Measurements from ENCODE around the gene RPEL1.
"Not testable (repeated sequence)": the region's sequence is repeated elsewhere in the genome, so short reads cannot be mapped to it uniquely, and the experiment has no call there.

RPEL1 gene

DNA sequence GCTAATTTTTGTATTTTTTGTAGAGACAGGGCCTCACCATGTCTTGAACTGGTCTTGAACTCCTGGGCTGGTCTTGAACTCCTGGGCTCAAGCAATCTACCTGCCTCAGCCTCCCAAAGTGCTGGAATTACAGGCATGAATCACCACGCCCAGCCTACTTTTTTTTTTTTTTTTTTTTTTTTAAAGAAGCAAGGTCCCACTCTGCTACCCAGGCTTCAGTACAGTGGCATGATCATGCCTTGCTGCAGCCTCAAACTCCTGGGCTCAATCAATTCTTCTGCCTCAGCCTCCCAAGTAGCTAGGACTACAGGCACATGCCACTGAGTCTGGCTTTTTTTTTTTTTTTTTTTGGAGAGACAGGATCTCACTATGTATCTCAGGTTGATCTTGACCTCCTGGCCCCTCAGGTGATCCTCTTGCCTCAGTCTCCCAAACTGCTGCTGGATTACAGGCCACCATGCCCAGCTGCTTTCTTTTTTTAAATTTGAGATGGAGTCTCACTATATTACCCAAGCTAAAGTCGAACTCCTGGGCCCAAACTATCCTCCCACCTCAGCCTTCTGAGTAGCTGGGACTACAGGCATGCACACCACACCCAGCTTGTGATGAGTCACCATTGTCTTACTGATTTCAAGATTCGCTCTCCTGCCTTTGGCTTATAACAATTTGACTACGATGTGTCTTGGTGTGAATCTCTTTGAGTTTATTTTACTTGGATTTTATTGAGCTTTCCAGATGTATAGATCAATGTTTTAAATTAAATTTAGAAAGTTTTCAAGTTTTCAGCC lies 9.0 kb downstream of the RPEL1 start:
- no peak overlapping the region for H3K27ac ChIP-seq
- DNase-seq (ENCODE audit: low spot score), result peak; percentile 54
- TF ChIP-seq, protein P1, sequence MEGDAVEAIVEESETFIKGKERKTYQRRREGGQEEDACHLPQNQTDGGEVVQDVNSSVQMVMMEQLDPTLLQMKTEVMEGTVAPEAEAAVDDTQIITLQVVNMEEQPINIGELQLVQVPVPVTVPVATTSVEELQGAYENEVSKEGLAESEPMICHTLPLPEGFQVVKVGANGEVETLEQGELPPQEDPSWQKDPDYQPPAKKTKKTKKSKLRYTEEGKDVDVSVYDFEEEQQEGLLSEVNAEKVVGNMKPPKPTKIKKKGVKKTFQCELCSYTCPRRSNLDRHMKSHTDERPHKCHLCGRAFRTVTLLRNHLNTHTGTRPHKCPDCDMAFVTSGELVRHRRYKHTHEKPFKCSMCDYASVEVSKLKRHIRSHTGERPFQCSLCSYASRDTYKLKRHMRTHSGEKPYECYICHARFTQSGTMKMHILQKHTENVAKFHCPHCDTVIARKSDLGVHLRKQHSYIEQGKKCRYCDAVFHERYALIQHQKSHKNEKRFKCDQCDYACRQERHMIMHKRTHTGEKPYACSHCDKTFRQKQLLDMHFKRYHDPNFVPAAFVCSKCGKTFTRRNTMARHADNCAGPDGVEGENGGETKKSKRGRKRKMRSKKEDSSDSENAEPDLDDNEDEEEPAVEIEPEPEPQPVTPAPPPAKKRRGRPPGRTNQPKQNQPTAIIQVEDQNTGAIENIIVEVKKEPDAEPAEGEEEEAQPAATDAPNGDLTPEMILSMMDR (conservative IDR thresholded peaks at IDR 0.05; ENCODE audit: low read depth), result no peak
- ChIA-PET CTCF (interaction anchor here (0.6 to 0.7 kb wide), 2 partner anchors 58 to 130 kb away, joined by 3 to 4 read pairs; no protein-coding TSS in a partner anchor), POLR2A (ENCODE audit: low non-redundant PET) (interaction anchor here (0.7 kb wide), 1 partner anchor 13 kb away, joined by 7 read pairs; no protein-coding TSS in a partner anchor)

DNA sequence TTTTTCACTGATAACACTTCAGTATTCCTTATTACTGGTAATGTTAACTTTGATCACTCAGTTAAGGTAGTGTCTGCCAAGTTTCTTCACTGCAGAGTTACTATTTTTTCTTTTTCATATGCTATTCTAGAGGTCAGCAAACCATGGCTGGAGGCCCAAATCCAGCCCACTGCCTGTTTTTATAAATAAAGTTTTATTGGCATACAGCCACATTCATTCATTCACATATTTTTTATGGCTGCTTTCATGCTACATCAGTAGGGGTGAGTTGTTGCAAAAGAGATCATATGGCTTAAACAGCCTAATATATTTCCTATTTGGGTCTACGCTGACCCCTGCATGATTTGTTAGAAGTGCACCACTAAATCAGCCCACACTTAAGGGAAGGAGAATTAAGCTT lies 10.9 kb downstream of the RPEL1 start:
- DNase-seq (ENCODE audit: low spot score), result no peak
- POLR2A ChIA-PET (ENCODE audit: low non-redundant PET), result no interaction called here
- no peak overlapping the region for H3K27ac ChIP-seq
- TF ChIP-seq, protein P1 (conservative IDR thresholded peaks at IDR 0.05; ENCODE audit: low read depth), result no peak
- CTCF ChIA-PET, result interaction anchor here (0.6 to 0.7 kb wide), 2 partner anchors 77 to 1891 kb away, joined by 3 read pairs; no protein-coding TSS in a partner anchor

DNA sequence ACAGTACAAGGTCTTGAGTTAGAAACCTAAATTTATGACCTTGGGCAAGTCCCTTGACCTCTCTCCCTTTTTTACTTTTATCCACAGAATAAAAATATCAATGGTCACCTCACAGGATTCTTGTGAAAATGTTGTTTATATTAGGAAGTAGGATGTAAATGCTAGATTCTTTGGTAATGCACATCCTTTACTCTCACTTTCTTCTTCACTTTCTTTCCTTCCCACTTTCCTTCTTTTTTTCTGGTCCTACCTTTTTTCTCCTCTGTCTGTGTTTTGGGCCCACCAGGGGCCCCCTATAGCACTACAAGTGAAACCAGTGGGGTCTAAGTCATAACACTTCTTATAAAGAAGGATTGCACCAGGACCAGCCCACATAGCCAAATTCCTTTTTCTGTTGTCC lies 12.1 kb downstream of the RPEL1 start:
- ChIA-PET CTCF (no interaction called here), POLR2A (ENCODE audit: low non-redundant PET) (no interaction called here)
- no peak for DNase-seq (ENCODE audit: low spot score)
- TF ChIP-seq, protein P1 (conservative IDR thresholded peaks at IDR 0.05; ENCODE audit: low read depth), result no peak
- no peak overlapping the region for H3K27ac ChIP-seq

DNA sequence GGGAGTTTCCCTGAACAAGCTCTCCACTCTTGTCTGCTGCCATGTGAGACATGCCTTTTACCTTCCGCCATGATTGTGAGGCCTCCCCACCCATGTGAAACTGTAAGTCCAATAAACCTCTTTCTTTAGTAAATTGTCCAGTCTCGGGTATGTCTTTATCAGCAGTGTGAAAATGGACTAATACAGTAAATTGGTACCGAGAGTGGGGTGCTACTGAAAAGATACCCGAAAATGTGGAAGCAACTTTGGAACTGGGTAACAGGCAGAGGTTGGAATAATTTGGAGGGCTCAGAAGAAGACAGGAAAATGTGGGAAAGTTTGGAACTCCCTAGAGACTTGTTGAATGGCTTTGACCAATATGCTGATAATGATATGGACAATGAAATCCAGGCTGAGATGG lies 13.2 kb downstream of the RPEL1 start:
- CTCF ChIA-PET; H3K27ac ChIP-seq; DNase-seq (ENCODE audit: low spot score); POLR2A ChIA-PET (ENCODE audit: low non-redundant PET): not testable (repeated sequence)

DNA sequence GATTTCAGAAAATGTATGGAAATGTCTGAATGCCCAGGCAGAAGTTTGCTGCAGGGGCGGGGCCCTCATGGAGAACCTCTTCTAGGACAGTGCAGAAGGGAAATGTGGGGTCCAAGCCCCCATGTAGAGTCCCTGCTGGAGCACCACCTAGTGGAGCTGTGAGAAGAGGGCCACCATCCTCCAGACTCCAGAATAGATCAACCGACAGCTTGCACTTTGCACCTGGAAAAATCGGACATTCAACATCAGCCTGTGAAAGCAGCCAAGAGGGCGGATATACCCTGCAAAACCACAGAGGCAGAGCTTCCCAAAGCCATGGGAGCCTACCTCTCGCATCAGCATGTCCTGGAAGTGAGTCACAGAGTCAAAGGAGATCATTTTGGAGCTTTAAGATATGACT lies 14.3 kb downstream of the RPEL1 start:
- CTCF ChIA-PET, result no interaction called here
- POLR2A ChIA-PET (ENCODE audit: low non-redundant PET), result no interaction called here

DNA sequence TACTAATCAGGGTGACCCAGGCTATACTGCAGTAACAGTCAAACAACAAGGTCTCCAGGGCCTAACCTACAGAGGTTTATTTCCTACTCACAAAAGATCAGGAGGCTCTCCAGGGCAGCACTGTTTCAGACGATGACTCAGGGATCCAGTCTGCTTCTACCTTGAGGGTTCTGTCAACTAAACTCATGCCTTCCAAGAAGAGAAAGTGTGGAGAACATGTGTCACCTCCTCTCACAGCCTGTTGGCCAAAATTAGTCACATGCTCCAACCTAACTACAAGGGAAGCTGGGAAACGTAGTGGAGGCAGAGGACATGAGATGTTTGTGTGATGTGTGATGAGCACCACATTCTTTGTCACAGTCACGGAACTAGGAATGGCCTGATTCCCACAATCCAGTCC lies 16.5 kb downstream of the RPEL1 start:
- CTCF ChIA-PET, result interaction anchor here (0.6 to 1.5 kb wide), 2 partner anchors 18 to 186 kb away, joined by 3 to 7 read pairs; no protein-coding TSS in a partner anchor
- DNase-seq (ENCODE audit: low spot score), result no peak
- TF ChIP-seq, protein P1 (conservative IDR thresholded peaks at IDR 0.05; ENCODE audit: low read depth), result no peak
- no peak overlapping the region for H3K27ac ChIP-seq
- POLR2A ChIA-PET (ENCODE audit: low non-redundant PET), result no interaction called here

More for the DNA sequence above, 14.3 kb downstream of the RPEL1 start:
- no peak overlapping the region for H3K27ac ChIP-seq
- no peak for DNase-seq (ENCODE audit: low spot score)
- TF ChIP-seq, protein P1 (conservative IDR thresholded peaks at IDR 0.05; ENCODE audit: low read depth), result no peak

DNA sequence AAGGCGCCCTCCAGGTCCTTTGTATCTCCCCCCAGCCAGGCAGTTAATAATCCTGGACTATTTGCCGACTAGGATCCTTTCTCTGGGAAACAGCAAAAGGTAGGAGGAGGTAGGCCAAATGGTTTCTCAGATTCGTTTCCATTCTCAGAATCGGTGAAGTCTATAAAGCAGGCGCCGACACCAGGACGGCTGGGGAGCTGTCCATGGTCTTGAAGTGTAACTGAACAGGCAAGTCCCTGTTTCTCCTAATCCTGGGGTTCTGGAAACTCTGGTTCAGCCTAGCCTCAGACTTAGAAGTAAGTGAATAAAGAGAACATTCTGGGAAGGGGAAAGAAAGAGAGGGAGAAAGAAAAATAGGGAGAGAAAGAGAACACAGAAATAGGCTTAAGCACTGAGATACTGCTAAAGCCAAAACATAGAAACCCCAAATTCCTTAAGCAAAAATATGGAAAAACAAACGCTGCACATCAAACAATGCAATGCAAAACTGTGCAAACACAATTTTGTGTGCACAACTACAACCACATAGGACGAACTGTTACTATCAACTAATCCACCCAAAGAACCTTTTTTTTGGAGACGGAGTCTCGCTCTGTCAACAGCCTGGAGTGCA lies 20.1 kb downstream of the RPEL1 start:
- POLR2A ChIA-PET (ENCODE audit: low non-redundant PET), result no interaction called here
- TF ChIP-seq, protein P1 (conservative IDR thresholded peaks at IDR 0.05; ENCODE audit: low read depth), result no peak
- peak; percentile 54 for DNase-seq (ENCODE audit: low spot score)
- no peak overlapping the region for H3K27ac ChIP-seq
- CTCF ChIA-PET, result interaction anchor here (0.6 kb wide), 1 partner anchor 129 kb away, joined by 8 read pairs; no protein-coding TSS in a partner anchor
